ENCODE measurements around the gene KCNK1. TPM values are rescaled to one million over a fixed set of nuclear protein-coding genes. Genes with fewer than 3 reads are reported as not detected.

The KCNK1 gene
- total RNA-seq, 4 donors from 2014 or later = 1.2 to 2.8 (median 1.7) TPM

DNA sequence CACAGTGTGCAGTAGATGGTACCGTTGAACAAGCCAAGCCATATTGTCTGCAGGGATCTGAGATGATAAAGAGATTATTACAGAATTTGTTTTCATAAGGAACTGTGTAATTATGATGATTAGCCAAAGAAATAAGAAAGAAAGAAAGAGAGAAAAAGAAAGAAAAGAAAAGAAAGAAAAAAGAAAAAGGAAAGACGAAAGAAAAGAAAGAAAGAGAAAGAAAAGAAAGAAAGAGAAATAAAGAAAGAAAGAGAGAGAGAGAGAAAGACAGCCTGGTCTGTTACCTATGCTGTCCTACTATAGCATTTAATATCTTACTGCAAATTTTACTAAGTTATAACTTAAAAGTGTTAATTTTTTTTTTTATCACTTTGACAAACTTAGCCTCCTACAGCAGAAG lies 43.6 kb downstream of the KCNK1 start:
- H3K27ac ChIP-seq (replicated peaks in 1 of 4) = no peak overlapping the region
- intact Hi-C loops (cut with DNase I) = no loop called here
- WGBS = 76% methylated on average over 2 of the region's 2 CpGs
- no peaks in the 10 kb centered on the region for H3K9me3 ChIP-seq
- no peak for DNase-seq (ENCODE audit: extremely low spot score)
- H3K4me3 ChIP-seq = no peak overlapping the region
- no peaks in the 10 kb centered on the region for H3K4me1 ChIP-seq
- no peaks in the 10 kb centered on the region for H3K27me3 ChIP-seq
- no peaks in the 10 kb centered on the region for H3K36me3 ChIP-seq
- no peak for TF ChIP-seq POLR2A (IDR thresholded peaks at IDR 0.05; ENCODE audit: low read depth)
- no peak for TF ChIP-seq POLR2AphosphoS5 (IDR thresholded peaks at IDR 0.05)
- no peak for TF ChIP-seq EP300 (IDR thresholded peaks at IDR 0.05)
- TF ChIP-seq, protein P1, sequence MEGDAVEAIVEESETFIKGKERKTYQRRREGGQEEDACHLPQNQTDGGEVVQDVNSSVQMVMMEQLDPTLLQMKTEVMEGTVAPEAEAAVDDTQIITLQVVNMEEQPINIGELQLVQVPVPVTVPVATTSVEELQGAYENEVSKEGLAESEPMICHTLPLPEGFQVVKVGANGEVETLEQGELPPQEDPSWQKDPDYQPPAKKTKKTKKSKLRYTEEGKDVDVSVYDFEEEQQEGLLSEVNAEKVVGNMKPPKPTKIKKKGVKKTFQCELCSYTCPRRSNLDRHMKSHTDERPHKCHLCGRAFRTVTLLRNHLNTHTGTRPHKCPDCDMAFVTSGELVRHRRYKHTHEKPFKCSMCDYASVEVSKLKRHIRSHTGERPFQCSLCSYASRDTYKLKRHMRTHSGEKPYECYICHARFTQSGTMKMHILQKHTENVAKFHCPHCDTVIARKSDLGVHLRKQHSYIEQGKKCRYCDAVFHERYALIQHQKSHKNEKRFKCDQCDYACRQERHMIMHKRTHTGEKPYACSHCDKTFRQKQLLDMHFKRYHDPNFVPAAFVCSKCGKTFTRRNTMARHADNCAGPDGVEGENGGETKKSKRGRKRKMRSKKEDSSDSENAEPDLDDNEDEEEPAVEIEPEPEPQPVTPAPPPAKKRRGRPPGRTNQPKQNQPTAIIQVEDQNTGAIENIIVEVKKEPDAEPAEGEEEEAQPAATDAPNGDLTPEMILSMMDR (IDR thresholded peaks at IDR 0.05) = no peak

GRCh38 chr1:233659495-233659894 lies 45.6 kb downstream of the KCNK1 start:
- no peak overlapping the region for H3K27ac ChIP-seq (replicated peaks in 1 of 4)
- 89% methylated on average over 7 of the region's 7 CpGs for WGBS
- no peak overlapping the region for H3K4me3 ChIP-seq
- H3K4me1 ChIP-seq = no peaks in the 10 kb centered on the region
- H3K9me3 ChIP-seq = no peaks in the 10 kb centered on the region
- DNase-seq (ENCODE audit: extremely low spot score) = no peak
- intact Hi-C loops (cut with DNase I) = no loop called here
- H3K36me3 ChIP-seq = no peaks in the 10 kb centered on the region
- TF ChIP-seq POLR2AphosphoS5 (IDR thresholded peaks at IDR 0.05) (no peak), POLR2A (IDR thresholded peaks at IDR 0.05; ENCODE audit: low read depth) (no peak), EP300 (IDR thresholded peaks at IDR 0.05) (no peak)
- TF ChIP-seq, protein P1 (IDR thresholded peaks at IDR 0.05) = no peak
- no peaks in the 10 kb centered on the region for H3K27me3 ChIP-seq

DNA sequence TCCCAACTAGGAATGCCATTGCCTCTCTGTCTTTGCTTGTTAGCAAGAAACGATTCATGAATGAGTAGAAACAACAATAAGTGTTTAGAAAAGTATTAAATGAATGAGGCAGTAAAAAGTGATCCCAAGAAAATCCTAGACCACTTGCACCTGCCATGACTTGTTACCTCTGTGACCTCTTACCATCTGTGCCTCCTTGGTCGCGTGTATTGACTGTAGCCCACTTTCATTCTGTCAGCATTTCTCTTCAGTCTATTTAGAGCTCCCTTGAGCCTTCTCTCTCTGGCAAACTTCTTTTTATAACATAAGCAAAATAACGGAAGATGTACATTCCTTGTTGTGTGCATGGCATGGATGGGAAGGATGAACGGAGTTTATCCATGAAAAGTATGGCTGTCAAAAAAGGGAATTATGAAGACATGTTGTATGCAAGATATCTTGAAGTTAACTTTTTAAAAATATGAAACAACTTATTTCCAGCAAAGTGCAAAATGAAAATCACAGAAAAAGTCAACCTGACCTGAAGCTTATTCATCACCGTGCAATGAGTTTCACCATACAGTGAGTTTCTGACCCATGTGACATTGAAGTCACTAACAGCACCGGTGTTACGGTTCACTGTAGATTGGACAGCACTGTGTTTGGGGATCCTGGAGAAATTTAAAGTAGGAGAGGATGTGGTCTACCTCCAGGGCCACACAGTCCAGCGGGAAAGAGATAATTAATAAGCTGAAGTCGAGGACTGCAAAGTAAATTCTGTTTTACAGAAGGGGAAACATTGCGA lies 47.7 kb downstream of the KCNK1 start:
- H3K36me3 ChIP-seq = peaks cover 0 to under 1% (median 0%) of the 10 kb centered on the region in 4 donors
- H3K27ac ChIP-seq (replicated peaks in 1 of 4) = no peak overlapping the region
- H3K9me3 ChIP-seq = no peaks in the 10 kb centered on the region
- H3K4me1 ChIP-seq = no peaks in the 10 kb centered on the region
- WGBS = 90% methylated on average over 11 of the region's 11 CpGs
- DNase-seq (ENCODE audit: extremely low spot score) = no peak
- intact Hi-C loops (cut with DNase I) = no loop called here
- no peak for TF ChIP-seq EP300 (IDR thresholded peaks at IDR 0.05)
- TF ChIP-seq POLR2AphosphoS5 (IDR thresholded peaks at IDR 0.05) = no peak
- TF ChIP-seq POLR2A (IDR thresholded peaks at IDR 0.05; ENCODE audit: low read depth) = no peak
- TF ChIP-seq, protein P1 (IDR thresholded peaks at IDR 0.05) = no peak
- H3K4me3 ChIP-seq = no peak overlapping the region
- no peaks in the 10 kb centered on the region for H3K27me3 ChIP-seq

GRCh38 chr1:233662575-233663304 lies 48.8 kb downstream of the KCNK1 start:
- H3K4me1 ChIP-seq = no peaks in the 10 kb centered on the region
- no peak for TF ChIP-seq POLR2AphosphoS5 (IDR thresholded peaks at IDR 0.05)
- TF ChIP-seq, protein P1 (IDR thresholded peaks at IDR 0.05) = no peak
- no peak for TF ChIP-seq EP300 (IDR thresholded peaks at IDR 0.05)
- TF ChIP-seq POLR2A (IDR thresholded peaks at IDR 0.05; ENCODE audit: low read depth) = no peak
- no peaks in the 10 kb centered on the region for H3K9me3 ChIP-seq
- DNase-seq (ENCODE audit: extremely low spot score) = no peak
- H3K27ac ChIP-seq (replicated peaks in 1 of 4) = no peak overlapping the region
- H3K4me3 ChIP-seq = no peak overlapping the region
- no peaks in the 10 kb centered on the region for H3K27me3 ChIP-seq
- 92% methylated on average over 8 of the region's 8 CpGs for WGBS
- peaks cover 0 to 7% (median 0%) of the 10 kb centered on the region in 4 donors for H3K36me3 ChIP-seq
- intact Hi-C loops (cut with DNase I) = no loop called here
